LNCaP clone FGC (cell line): ENCODE data around the gene RNF112.

Source experiments
- DNase-seq: peaks from one replicate; pipeline ENCODE4 v3.0.0-alpha.2; 2011; ENCODE audit warnings: low read depth
- H3K4me3 ChIP-seq: 2 replicates; pipeline ENCODE4 v1.5.1; 2011; ENCODE audit warnings: mild to moderate bottlenecking, low read depth, low read length, control low read depth
- CTCF ChIP-seq: IDR thresholded peaks from 2 replicates; pipeline ENCODE4 v1.5.1; 2012; ENCODE audit warnings: mild to moderate bottlenecking; ENCODE audit not compliant: control insufficient read depth, insufficient read depth; ENCODE audit errors: extremely low read depth

RNF112 gene

GRCh38 chr17:19380481-19381301 lies 30.3 kb upstream of the RNF112 start:
- no peak for DNase-seq
- TF ChIP-seq CTCF, result no peak
- no peak overlapping the region for H3K4me3 ChIP-seq

- no peak for TF ChIP-seq CTCF
- no peak overlapping the region for H3K4me3 ChIP-seq
- no peak for DNase-seq
These were observed 29.7 kb upstream of the RNF112 start for GRCh38 chr17:19381361-19381740.

- no peak overlapping the region for H3K4me3 ChIP-seq
- DNase-seq, result no peak
- TF ChIP-seq CTCF, result no peak
These were observed 29.1 kb upstream of the RNF112 start for GRCh38 chr17:19381741-19382444.

- no peak for DNase-seq
- no peak overlapping the region for H3K4me3 ChIP-seq
- no peak for TF ChIP-seq CTCF
These were observed 28.2 kb upstream of the RNF112 start for GRCh38 chr17:19382531-19383444.

GRCh38 chr17:19383681-19384470 lies 27.2 kb upstream of the RNF112 start:
- no peak for DNase-seq
- TF ChIP-seq CTCF, result no peak
- no peak overlapping the region for H3K4me3 ChIP-seq
